ENCODE measurements around the gene ZNF235. TPM values are rescaled to one million over a fixed set of nuclear protein-coding genes. Genes with fewer than 3 reads are reported as not detected.
"Not testable (repeated sequence)": the region's sequence is repeated elsewhere in the genome, so short reads cannot be mapped to it uniquely, and the experiment has no call there.

The ZNF235 gene
- total RNA-seq, 2 donors from 2014 or later = 7.0 to 12.1 TPM

DNA sequence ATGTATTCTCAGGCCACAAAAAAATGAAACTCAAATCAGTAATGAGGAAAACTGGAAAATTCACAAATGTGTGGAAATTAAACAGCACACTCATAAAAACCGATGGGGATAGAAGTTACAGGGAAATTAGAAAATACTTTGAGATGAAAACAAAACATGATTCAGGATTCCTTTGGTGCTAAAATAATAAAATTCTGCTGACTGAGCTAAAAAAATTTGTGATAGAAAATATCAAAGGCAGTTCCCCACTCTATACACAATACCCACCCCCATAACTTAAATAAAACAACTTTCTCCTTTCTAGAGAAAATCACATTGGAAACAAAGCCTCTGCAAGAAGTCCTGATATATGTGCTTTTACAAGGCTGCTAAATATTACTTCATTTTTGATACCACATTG is 46.7 kb downstream of the ZNF235 start:
- H3K4me1 ChIP-seq (ENCODE audit: control insufficient read depth, insufficient read depth, low read length) = no peaks in the 10 kb centered on the region
- WGBS, 2 experiments (ENCODE audit: insufficient coverage in 1 of 2, insufficient read length in 1 of 2) = 83% methylated on average over 1 of the region's 1 CpG; no CpG with 5 or more reads in 1 of the 2 experiments
- TF ChIP-seq, protein P1, sequence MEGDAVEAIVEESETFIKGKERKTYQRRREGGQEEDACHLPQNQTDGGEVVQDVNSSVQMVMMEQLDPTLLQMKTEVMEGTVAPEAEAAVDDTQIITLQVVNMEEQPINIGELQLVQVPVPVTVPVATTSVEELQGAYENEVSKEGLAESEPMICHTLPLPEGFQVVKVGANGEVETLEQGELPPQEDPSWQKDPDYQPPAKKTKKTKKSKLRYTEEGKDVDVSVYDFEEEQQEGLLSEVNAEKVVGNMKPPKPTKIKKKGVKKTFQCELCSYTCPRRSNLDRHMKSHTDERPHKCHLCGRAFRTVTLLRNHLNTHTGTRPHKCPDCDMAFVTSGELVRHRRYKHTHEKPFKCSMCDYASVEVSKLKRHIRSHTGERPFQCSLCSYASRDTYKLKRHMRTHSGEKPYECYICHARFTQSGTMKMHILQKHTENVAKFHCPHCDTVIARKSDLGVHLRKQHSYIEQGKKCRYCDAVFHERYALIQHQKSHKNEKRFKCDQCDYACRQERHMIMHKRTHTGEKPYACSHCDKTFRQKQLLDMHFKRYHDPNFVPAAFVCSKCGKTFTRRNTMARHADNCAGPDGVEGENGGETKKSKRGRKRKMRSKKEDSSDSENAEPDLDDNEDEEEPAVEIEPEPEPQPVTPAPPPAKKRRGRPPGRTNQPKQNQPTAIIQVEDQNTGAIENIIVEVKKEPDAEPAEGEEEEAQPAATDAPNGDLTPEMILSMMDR (conservative IDR thresholded peaks at IDR 0.05) = no peak
- no peak overlapping the region for H3K27ac ChIP-seq (ENCODE audit: low read depth, low read length)
- peaks cover 11% of the 10 kb centered on the region for H3K36me3 Mint-ChIP-seq (ENCODE audit: low read depth)
- no peaks in the 10 kb centered on the region for H3K27me3 Mint-ChIP-seq (ENCODE audit: insufficient read depth)
- H3K9me3 Mint-ChIP-seq = peaks cover 36% of the 10 kb centered on the region
- H3K9me3 ChIP-seq (ENCODE audit: control insufficient read depth, low read length) = peaks cover 40% of the 10 kb centered on the region
- H3K4me1 Mint-ChIP-seq = peaks cover 7% of the 10 kb centered on the region
- H3K9ac ChIP-seq (ENCODE audit: extremely low read depth, low read length, poor library complexity, severe bottlenecking) = no peak overlapping the region
- H3K4me3 Mint-ChIP-seq = no peak overlapping the region
- DNase-seq = no peak
- H3K4me3 ChIP-seq (ENCODE audit: low read length) = no peak overlapping the region
- no peak overlapping the region for H3K27ac Mint-ChIP-seq
- H3K27me3 ChIP-seq (ENCODE audit: control insufficient read depth, insufficient read depth, low read length, poor library complexity, severe bottlenecking) = no peaks in the 10 kb centered on the region
- no peaks in the 10 kb centered on the region for H3K36me3 ChIP-seq (ENCODE audit: control insufficient read depth, insufficient read depth, low read length)

DNA sequence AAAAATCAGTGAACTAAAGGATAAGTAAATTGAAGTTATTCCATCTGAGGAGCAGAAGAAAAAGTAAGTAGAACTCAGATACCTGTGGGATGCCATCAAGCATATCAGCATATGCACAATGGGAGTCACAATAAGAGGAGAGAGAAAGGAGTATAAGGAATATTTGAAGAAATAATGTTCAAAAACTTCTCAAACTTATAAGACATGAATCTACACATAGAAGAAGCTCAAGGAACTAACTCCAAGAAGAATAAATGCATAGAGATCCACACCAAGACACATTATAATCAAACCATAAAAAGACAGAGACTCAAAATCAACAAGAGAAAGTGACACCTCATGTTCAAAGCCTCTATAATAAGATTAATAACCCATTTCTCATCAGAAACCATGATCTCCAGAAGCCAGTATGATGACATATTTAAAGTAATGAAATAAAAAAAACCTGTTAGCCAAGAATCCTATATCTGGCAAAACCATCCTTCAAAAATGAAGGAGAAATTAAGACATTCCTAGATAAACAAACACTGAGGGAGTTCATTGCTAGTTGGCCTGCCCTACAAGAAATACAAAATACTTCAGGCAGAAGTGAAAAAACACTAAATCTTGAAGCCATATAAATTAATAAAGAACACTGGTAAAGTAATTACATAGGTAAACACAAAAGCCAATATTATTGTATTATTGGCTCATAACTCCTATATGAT is 49.0 kb downstream of the ZNF235 start:
- Histone ChIP-seq H3K4me1 (ENCODE audit: control insufficient read depth, insufficient read depth, low read length) (no peaks in the 10 kb centered on the region), H3K4me3 (ENCODE audit: low read length) (no peak overlapping the region), H3K36me3 (ENCODE audit: control insufficient read depth, insufficient read depth, low read length) (no peaks in the 10 kb centered on the region), H3K9ac (ENCODE audit: extremely low read depth, low read length, poor library complexity, severe bottlenecking) (no peak overlapping the region), H3K27me3 (ENCODE audit: control insufficient read depth, insufficient read depth, low read length, poor library complexity, severe bottlenecking) (no peaks in the 10 kb centered on the region), H3K9me3 (ENCODE audit: control insufficient read depth, low read length) (peaks cover 62% of the 10 kb centered on the region), H3K27ac (ENCODE audit: low read depth, low read length) (no peak overlapping the region)
- TF ChIP-seq, protein P1 (conservative IDR thresholded peaks at IDR 0.05) = no peak
- Mint-ChIP-seq H3K4me1 (peaks cover 7% of the 10 kb centered on the region), H3K36me3 (ENCODE audit: low read depth) (peaks cover 16% of the 10 kb centered on the region), H3K27me3 (ENCODE audit: insufficient read depth) (peaks cover 8% of the 10 kb centered on the region), H3K4me3 (no peak overlapping the region), H3K9me3 (peaks cover 59% of the 10 kb centered on the region), H3K27ac (no peak overlapping the region)
- no peak for DNase-seq

DNA sequence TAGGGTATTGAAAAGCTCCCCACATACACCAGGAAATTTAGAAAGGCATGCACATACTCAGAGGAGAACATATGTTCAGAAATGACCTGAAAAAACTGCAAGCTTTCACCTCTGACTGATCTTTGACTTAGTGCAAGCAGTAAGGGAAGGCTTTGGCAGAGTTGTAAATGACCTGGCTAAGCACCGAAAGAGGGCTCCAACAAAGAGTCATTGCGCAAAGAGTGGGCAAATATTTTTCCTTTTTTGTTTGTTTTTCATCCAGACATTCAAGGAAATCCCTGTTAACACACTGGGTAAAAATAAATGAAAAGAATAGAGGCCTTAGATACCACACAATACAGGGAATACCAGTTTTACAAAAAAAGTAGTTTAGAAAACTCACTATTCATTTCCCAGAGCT is 50.3 kb downstream of the ZNF235 start:
- no peak overlapping the region for H3K4me3 ChIP-seq (ENCODE audit: low read length)
- H3K9me3 ChIP-seq (ENCODE audit: control insufficient read depth, low read length) = peaks cover 76% of the 10 kb centered on the region
- Mint-ChIP-seq H3K9me3 (peaks cover 73% of the 10 kb centered on the region), H3K27me3 (ENCODE audit: insufficient read depth) (peaks cover 8% of the 10 kb centered on the region), H3K36me3 (ENCODE audit: low read depth) (peaks cover 28% of the 10 kb centered on the region), H3K27ac (no peak overlapping the region), H3K4me3 (no peak overlapping the region), H3K4me1 (no peaks in the 10 kb centered on the region)
- no peaks in the 10 kb centered on the region for H3K27me3 ChIP-seq (ENCODE audit: control insufficient read depth, insufficient read depth, low read length, poor library complexity, severe bottlenecking)
- no peaks in the 10 kb centered on the region for H3K36me3 ChIP-seq (ENCODE audit: control insufficient read depth, insufficient read depth, low read length)
- no peaks in the 10 kb centered on the region for H3K4me1 ChIP-seq (ENCODE audit: control insufficient read depth, insufficient read depth, low read length)
- H3K9ac ChIP-seq (ENCODE audit: extremely low read depth, low read length, poor library complexity, severe bottlenecking) = no peak overlapping the region
- no peak overlapping the region for H3K27ac ChIP-seq (ENCODE audit: low read depth, low read length)
- DNase-seq = no peak
- TF ChIP-seq, protein P1 (conservative IDR thresholded peaks at IDR 0.05) = no peak
- WGBS, 2 experiments (ENCODE audit: insufficient coverage in 1 of 2, insufficient read length in 1 of 2) = 97% methylated on average over 2 of the region's 2 CpGs; no CpG with 5 or more reads in 1 of the 2 experiments

DNA sequence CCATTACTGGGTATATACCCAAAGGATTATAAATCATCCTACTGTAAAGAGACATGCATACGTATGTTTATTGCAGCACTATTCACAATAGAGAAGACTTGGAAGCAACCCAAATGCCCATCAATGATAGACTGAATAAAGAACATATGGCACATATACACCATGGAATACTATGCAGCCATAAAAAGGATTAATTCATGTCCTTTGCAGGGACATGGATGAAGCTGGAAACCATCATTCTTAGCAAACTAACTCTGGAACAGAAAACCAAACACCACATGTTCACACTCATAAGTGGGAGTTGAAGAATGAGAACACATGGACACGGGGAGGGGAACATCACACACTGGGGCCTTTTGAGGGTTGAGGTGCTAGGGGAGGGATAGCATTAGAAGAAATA is 51.4 kb downstream of the ZNF235 start:
- not testable (repeated sequence) for H3K27me3 Mint-ChIP-seq (ENCODE audit: insufficient read depth); H3K9ac ChIP-seq (ENCODE audit: extremely low read depth, low read length, poor library complexity, severe bottlenecking); H3K4me3 Mint-ChIP-seq; H3K4me3 ChIP-seq (ENCODE audit: low read length); H3K4me1 Mint-ChIP-seq; DNase-seq; H3K36me3 ChIP-seq (ENCODE audit: control insufficient read depth, insufficient read depth, low read length); H3K4me1 ChIP-seq (ENCODE audit: control insufficient read depth, insufficient read depth, low read length); H3K27ac Mint-ChIP-seq; H3K27me3 ChIP-seq (ENCODE audit: control insufficient read depth, insufficient read depth, low read length, poor library complexity, severe bottlenecking); H3K27ac ChIP-seq (ENCODE audit: low read depth, low read length)
- H3K36me3 Mint-ChIP-seq (ENCODE audit: low read depth) = peaks cover 35% of the 10 kb centered on the region
- peaks cover 86% of the 10 kb centered on the region for H3K9me3 ChIP-seq (ENCODE audit: control insufficient read depth, low read length)
- H3K9me3 Mint-ChIP-seq = peaks cover 82% of the 10 kb centered on the region
- WGBS, 2 experiments (ENCODE audit: insufficient coverage in 1 of 2, insufficient read length in 1 of 2) = 87 to 100% methylated on average over 1 to 2 of the region's 2 CpGs

DNA sequence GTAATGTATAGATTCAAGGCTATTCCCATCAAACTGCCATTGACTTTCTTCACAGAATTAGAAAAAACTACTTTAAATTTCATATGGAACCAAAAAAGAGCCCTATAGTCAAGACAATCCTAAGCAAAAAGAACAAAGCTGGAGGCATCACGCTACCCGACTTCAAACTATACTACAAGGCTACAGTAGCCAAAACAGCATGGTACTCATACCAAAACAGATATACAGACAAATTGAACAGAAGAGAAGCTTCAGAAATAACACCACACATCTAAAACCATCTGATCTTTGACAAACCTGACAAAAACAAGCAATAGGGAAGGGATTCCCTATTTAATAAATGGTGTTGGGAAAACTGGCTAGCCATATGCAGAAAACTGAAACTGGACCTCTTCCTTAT is 52.5 kb downstream of the ZNF235 start:
- H3K27ac Mint-ChIP-seq; H3K4me3 Mint-ChIP-seq; H3K36me3 ChIP-seq (ENCODE audit: control insufficient read depth, insufficient read depth, low read length); H3K4me1 ChIP-seq (ENCODE audit: control insufficient read depth, insufficient read depth, low read length); H3K27me3 ChIP-seq (ENCODE audit: control insufficient read depth, insufficient read depth, low read length, poor library complexity, severe bottlenecking); H3K4me3 ChIP-seq (ENCODE audit: low read length); H3K4me1 Mint-ChIP-seq; H3K27me3 Mint-ChIP-seq (ENCODE audit: insufficient read depth); DNase-seq; H3K9ac ChIP-seq (ENCODE audit: extremely low read depth, low read length, poor library complexity, severe bottlenecking); H3K27ac ChIP-seq (ENCODE audit: low read depth, low read length): not testable (repeated sequence)
- peaks cover 92% of the 10 kb centered on the region for H3K9me3 ChIP-seq (ENCODE audit: control insufficient read depth, low read length)
- H3K9me3 Mint-ChIP-seq = peaks cover 87% of the 10 kb centered on the region
- peaks cover 40% of the 10 kb centered on the region for H3K36me3 Mint-ChIP-seq (ENCODE audit: low read depth)
- WGBS, 2 experiments (ENCODE audit: insufficient coverage in 1 of 2, insufficient read length in 1 of 2) = 77 to 98% methylated on average over 2 of the region's 2 CpGs

Data from endodermal cell (in vitro differentiated cells).